Right lobe of liver (tissue), 6 donors: ENCODE data around the gene AVPR2. TPM values are rescaled to one million over a fixed set of nuclear protein-coding genes. Genes with fewer than 3 reads are reported as not detected.
A peak's percentile ranks its signal among the peaks of the same experiment; 100 is the strongest.

Experiments
- ATAC-seq, 4 donors: fragments of 200-7000 bp; cut with Tn5 transposase; one replicate each; pipeline ENCODE4 v1.9.1; 2020; ENCODE audit warnings: mild to moderate bottlenecking in 4 of 4, moderate library complexity in 4 of 4
- DNase-seq, 3 donors: peaks; one replicate each; pipeline ENCODE4 v3.0.0-alpha.2; 2020
- H3K27ac ChIP-seq, 3 donors: fragments of 200-600 bp; one replicate each; pipeline ENCODE4 v1.8.0; 2022
- H3K27me3 ChIP-seq, 2 donors: fragments of 200-600 bp; one replicate each; pipeline ENCODE4 v1.8.0; 2022
- H3K36me3 ChIP-seq, 4 donors: fragments of 200-600 bp; sonication (generic) in 1 of 4; one replicate each; pipeline versions ENCODE4 v1.5.1 to v1.8.0; 2017 to 2022; ENCODE audit warnings: control low read depth in 1 of 4
- H3K4me1 ChIP-seq, 4 donors: fragments of 200-600 bp; sonication (generic) in 1 of 4; one replicate each; pipeline versions ENCODE4 v1.5.1 to v1.8.0; 2017 to 2022; ENCODE audit warnings: control low read depth in 1 of 4
- H3K4me3 ChIP-seq, 3 donors: fragments of 200-600 bp; one replicate each; pipeline ENCODE4 v1.8.0; 2022
- H3K9me3 ChIP-seq, 4 donors: fragments of 200-600 bp; sonication (generic) in 1 of 4; one replicate each; pipeline versions ENCODE4 v1.5.1 to v1.8.0; 2017 to 2022; ENCODE audit warnings: control low read depth in 1 of 4
- POLR2A ChIP-seq: fragments of 450-650 bp; IDR thresholded peaks from one replicate; pipeline ENCODE4 v1.6.1; 2017; ENCODE audit warnings: antibody characterized with exemption, mild to moderate bottlenecking
- WGBS: methylation state at CpG from one replicate; pipeline ENCODE4 v1.1.6; 2018; ENCODE audit warnings: low coverage, low lambda C conversion rate; ENCODE audit not compliant: insufficient coverage; ENCODE audit errors: missing lambda C conversion rate; 5-methylcytosine and 5-hydroxymethylcytosine counted together
- intact Hi-C, 2 donors: fragments of 100-400 bp; cut with DNase I; formaldehyde crosslinking; loops; one replicate each; pipeline versions ENCODE4 v1.11.2 to v1.14.1; 2022
- total RNA-seq, 6 experiments: library from RNA; depleted of rRNA in 2 of 6; stranded (reverse); fragments of >200 nt in 2 of 6; fragmentation: NEBNext Ultra II Directional in 3 of 6; extraction: Animal tissue kit (Norgen Biotek cat#: 25700) in 3 of 6; gene quantifications; one replicate each; pipeline versions ENCODE4 v1.1.0 to v1.2.4, GENCODE V29; 2016 to 2023
- TF ChIP-seq, protein P1 (sequence below), 4 donors: fragments of 200-600 bp in 3 of 4; fragments of 450-650 bp in 1 of 4; IDR thresholded peaks; one replicate each; pipeline versions ENCODE4 v1.5.1 to v1.8.0; 2016 to 2022; ENCODE audit warnings: antibody characterized with exemption in 4 of 4, mild to moderate bottlenecking in 2 of 4
- donor health status: DM: no; HTN: yes; CAD: no.
- donor health status: DM: no; HTN: no; CAD: no.
- donor health status: DM: no; HTN: no; CAD: no.
- donor health status: DM: no; HTN: yes; CAD: no.
- donor health status: DM: no; HTN: yes; CAD: no.

The AVPR2 gene
- total RNA-seq, 6 experiments from 2014 or later, result 0.31 TPM; not detected in 5

DNA sequence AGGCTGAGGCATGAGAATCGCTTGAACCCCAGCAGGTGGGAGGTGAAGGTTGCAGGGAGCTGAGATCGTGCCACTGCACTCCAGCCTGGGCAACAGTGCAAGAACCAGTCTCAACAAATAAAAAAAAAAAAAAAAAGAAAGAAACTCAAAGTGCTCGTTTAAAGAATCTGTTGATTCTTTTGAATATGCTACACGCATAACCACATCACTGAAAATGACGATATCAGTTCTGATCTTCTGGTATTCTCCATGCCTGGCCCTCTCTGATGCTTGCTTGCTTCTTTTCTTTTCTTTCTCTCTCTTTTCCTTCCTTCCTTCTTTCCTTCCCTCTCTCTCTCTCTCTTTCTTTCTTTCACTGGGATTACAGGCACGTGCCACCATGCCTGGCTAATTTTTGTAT lies 7.3 kb downstream of the AVPR2 start:
- no peak for TF ChIP-seq POLR2A
- TF ChIP-seq, protein P1, sequence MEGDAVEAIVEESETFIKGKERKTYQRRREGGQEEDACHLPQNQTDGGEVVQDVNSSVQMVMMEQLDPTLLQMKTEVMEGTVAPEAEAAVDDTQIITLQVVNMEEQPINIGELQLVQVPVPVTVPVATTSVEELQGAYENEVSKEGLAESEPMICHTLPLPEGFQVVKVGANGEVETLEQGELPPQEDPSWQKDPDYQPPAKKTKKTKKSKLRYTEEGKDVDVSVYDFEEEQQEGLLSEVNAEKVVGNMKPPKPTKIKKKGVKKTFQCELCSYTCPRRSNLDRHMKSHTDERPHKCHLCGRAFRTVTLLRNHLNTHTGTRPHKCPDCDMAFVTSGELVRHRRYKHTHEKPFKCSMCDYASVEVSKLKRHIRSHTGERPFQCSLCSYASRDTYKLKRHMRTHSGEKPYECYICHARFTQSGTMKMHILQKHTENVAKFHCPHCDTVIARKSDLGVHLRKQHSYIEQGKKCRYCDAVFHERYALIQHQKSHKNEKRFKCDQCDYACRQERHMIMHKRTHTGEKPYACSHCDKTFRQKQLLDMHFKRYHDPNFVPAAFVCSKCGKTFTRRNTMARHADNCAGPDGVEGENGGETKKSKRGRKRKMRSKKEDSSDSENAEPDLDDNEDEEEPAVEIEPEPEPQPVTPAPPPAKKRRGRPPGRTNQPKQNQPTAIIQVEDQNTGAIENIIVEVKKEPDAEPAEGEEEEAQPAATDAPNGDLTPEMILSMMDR (IDR thresholded peaks at IDR 0.05), result no peak
- Histone ChIP-seq H3K9me3 (no peaks in the 10 kb centered on the region), H3K36me3 (no peaks in the 10 kb centered on the region), H3K4me3 (no peak overlapping the region), H3K4me1 (no peaks in the 10 kb centered on the region), H3K27me3 (no peaks in the 10 kb centered on the region), H3K27ac (no peak overlapping the region)
- intact Hi-C loops, result no loop called here
- DNase-seq (no peak), ATAC-seq (no peak)
- WGBS, result 74% methylated on average over 6 of the region's 6 CpGs

DNA sequence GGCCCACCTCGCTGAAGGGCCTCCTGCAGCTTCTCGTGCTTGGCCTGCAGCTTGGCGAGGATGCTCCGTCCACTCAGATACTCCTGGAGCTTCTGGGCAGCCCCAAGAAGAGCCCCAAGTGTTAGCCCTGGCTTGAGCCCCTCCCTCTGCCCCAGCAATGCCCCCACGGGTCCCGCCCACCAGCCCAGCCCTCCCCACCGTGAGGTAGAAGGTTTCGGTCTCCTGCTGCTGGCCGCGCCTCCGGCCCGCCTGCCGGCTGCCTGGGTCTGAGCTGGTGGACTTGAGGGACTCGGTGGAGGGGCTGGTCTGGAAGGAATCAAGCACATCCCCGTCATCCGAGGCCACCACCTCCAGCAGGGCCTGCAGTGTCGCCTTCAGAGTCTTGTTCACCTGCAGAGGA lies 8.7 kb downstream of the AVPR2 start:
- DNase-seq (no peak), ATAC-seq (no peak)
- Histone ChIP-seq H3K4me3 (no peak overlapping the region), H3K9me3 (no peaks in the 10 kb centered on the region), H3K4me1 (no peaks in the 10 kb centered on the region), H3K36me3 (no peaks in the 10 kb centered on the region), H3K27ac (no peak overlapping the region), H3K27me3 (no peaks in the 10 kb centered on the region)
- TF ChIP-seq POLR2A, result no peak
- TF ChIP-seq, protein P1 (IDR thresholded peaks at IDR 0.05), result no peak
- intact Hi-C loops, result no loop called here
- 56% methylated on average over 5 of the region's 17 CpGs for WGBS

DNA sequence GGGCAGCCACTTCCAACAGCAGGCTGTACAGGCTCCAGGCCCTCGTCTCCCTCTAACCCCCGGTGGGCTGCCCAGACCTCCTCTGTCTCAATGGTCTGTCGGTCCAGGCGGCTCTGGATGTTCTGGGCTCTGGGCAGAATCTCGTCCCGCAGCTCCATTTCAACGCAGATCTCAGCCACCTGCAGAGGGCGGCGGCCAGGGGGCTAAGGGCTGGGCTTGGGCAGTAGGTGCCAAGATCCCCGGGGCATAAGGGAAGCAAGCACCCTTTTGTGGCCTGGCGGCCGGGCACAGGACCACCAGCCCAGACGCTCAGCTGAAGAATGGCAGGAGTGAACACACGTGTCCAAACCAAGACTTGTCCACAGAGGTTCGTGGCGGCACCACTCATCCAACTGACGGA lies 9.2 kb downstream of the AVPR2 start:
- TF ChIP-seq, protein P1 (IDR thresholded peaks at IDR 0.05), result no peak
- no peak for TF ChIP-seq POLR2A
- DNase-seq, result no peak
- no peaks in the 10 kb centered on the region for H3K9me3 ChIP-seq

DNA sequence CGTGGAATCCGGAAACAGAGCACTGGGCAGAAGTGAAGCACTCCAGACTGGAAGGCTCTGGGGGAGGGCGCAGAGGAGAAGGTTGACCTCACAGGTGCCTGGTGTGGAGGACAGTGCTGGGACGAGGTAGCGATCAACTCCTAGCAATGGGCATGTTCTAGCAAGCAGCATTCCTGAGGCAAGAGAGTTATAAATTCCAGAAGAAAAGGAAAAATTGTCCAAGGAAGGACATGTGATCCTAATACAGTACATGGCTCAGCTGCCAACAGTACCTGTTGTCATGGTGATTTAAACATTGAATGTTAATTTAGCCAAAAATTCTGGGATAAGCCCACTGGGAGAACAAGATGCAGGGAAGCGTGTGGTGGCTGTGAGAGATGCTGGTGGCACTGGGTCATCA lies 13.4 kb downstream of the AVPR2 start:
- Histone ChIP-seq H3K9me3 (no peaks in the 10 kb centered on the region), H3K27ac (no peak overlapping the region), H3K27me3 (no peaks in the 10 kb centered on the region), H3K4me3 (no peak overlapping the region), H3K4me1 (no peaks in the 10 kb centered on the region), H3K36me3 (no peaks in the 10 kb centered on the region)
- no peak for ATAC-seq
- intact Hi-C loops, result no loop called here
- DNase-seq, result no peak
- WGBS, result 72% methylated on average over 6 of the region's 6 CpGs
- no peak for TF ChIP-seq POLR2A
- TF ChIP-seq, protein P1 (IDR thresholded peaks at IDR 0.05), result no peak

More for the DNA sequence above, 9.2 kb downstream of the AVPR2 start:
- WGBS, result no CpG with 5 or more reads among the region's 17 CpGs
- no peak overlapping the region for H3K27ac ChIP-seq
- no peaks in the 10 kb centered on the region for H3K4me1 ChIP-seq
- no peak for ATAC-seq
- no peaks in the 10 kb centered on the region for H3K36me3 ChIP-seq
- intact Hi-C loops, result no loop called here
- H3K27me3 ChIP-seq, result no peaks in the 10 kb centered on the region
- no peak overlapping the region for H3K4me3 ChIP-seq

DNA sequence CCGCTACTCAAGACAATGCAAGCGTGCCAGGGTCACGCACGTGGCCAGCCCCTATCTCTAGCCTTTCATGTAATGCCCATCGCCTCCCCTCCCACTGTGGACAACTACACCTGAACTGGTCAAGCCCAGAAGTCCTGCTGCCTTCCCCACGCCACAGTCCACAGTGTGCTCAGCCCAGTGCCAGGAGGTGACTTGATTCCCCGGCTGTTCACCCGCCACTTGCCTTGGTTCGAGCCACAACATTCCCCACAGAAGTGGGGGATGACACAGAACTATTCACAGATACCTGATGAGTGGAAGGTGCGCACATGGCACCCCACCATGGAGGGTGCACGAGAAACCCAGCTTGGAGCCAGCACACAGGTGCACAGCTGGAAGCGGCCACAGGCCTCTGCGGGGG lies 14.8 kb downstream of the AVPR2 start:
- no peak overlapping the region for H3K4me3 ChIP-seq
- H3K27me3 ChIP-seq, result no peaks in the 10 kb centered on the region
- no peak overlapping the region for H3K27ac ChIP-seq
- intact Hi-C loops, result no loop called here
- peak in 1 of 3 donors; percentile 31 for DNase-seq
- no peak for ATAC-seq
- 80% methylated on average over 5 of the region's 13 CpGs for WGBS
- no peaks in the 10 kb centered on the region for H3K9me3 ChIP-seq
- no peaks in the 10 kb centered on the region for H3K4me1 ChIP-seq
- TF ChIP-seq, protein P1 (IDR thresholded peaks at IDR 0.05), result no peak
- no peak for TF ChIP-seq POLR2A
- no peaks in the 10 kb centered on the region for H3K36me3 ChIP-seq
